ENCODE results near the gene UBE2L3. TPM values are rescaled to one million over a fixed set of nuclear protein-coding genes. Genes with fewer than 3 reads are reported as not detected.
"Not testable (repeated sequence)": the region's sequence is repeated elsewhere in the genome, so short reads cannot be mapped to it uniquely, and the experiment has no call there.

The UBE2L3 gene
- total and polyA plus RNA-seq, 2 experiments from 2014 or later: 86.3 to 136 TPM

DNA sequence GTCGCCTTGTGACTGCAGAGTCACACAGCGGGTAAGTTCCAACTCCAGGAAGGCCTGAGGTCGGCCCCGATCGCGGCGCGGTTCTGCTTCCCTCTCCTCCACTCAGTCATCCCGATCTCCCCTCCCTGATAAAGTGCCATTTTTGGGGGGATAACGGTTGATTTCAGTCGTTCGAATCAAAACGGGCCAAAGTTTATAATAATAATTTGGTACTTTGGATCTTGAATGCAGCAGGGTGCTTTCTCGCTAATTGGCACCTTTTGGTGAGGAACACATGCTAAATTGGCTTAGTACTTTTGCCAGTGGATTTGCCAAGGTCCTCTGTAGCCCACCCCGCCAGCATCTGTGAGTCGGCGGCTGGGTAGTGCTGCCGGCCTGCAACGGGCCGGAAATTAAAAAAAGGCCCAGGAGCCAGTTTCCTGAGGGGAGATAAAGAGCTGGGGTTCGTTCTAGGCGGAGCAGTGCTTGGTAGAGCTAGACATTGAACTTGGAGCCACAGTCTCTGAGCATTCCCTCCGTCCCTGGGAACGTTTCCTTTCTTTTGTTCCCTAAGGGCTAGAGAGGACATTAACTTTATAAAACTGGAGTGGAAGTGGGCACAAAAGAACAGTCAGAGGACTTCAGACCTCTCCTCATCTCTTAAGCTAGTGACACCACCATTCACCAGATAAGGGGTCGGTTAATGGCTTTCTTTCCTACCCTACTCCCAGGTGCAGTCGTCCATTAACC, 997 bp downstream of the UBE2L3 start:
- peaks cover 3% of the 10 kb centered on the region; the same call in 1 of the 2 replicates for H3K36me3 ChIP-seq (ENCODE audit: insufficient read depth)
- H3K27me3 ChIP-seq (ENCODE audit: insufficient read depth): no peaks in the 10 kb centered on the region
- H3K27ac Mint-ChIP-seq: peak overlapping the region; percentile 96
- peak; percentile 50 for DNase-seq (ENCODE audit: low spot score)
- peaks cover 59% of the 10 kb centered on the region for H3K79me2 ChIP-seq (replicated peaks; ENCODE audit: insufficient read depth)
- H3K9me2 ChIP-seq (ENCODE audit: insufficient read depth): no peaks in the 10 kb centered on the region
- 0 out of 2 replicates have a peak, but pooled peaks cover 3% of the 10 kb centered on the region for H3F3A ChIP-seq (replicated peaks; ENCODE audit: low read depth)
- ATAC-seq: peak; percentile 20
- H4K20me1 ChIP-seq (replicated peaks; ENCODE audit: insufficient read depth): peaks cover 51% of the 10 kb centered on the region
- peaks cover 32% of the 10 kb centered on the region for H3K4me1 Mint-ChIP-seq
- H3K27me3 Mint-ChIP-seq (ENCODE audit: insufficient read depth, low read depth, poor library complexity): peaks cover 11% of the 10 kb centered on the region
- peak overlapping the region; percentile 96 for H3K4me3 Mint-ChIP-seq
- H3K36me3 Mint-ChIP-seq (ENCODE audit: low read depth): peaks cover 8% of the 10 kb centered on the region; the same call in 2 of the 3 replicates
- peak overlapping the region; percentile 93 for H3K4me2 ChIP-seq
- 0 out of 2 replicates have a peak overlapping the region, but pooled peaks have one; percentile 66 for H3K27ac ChIP-seq (ENCODE audit: low read depth)
- no peaks in the 10 kb centered on the region; the same call in 2 of the 3 replicates for H3K9me3 Mint-ChIP-seq
- H3K4me3 ChIP-seq: peak overlapping the region; percentile 83
- peaks cover 32% of the 10 kb centered on the region for H3K4me1 ChIP-seq (ENCODE audit: insufficient read depth)
- no peak overlapping the region for H2AFZ ChIP-seq
- TF ChIP-seq REST (IDR thresholded peaks at IDR 0.05; ENCODE audit: unreplicated experiment): no peak
- TF ChIP-seq POLR2AphosphoS5 (IDR thresholded peaks at IDR 0.05; ENCODE audit: low read depth): peak; percentile 35; the same call in 1 of the 2 replicates

GRCh38 chr22:21569076-21569427, 1.5 kb downstream of the UBE2L3 start:
- H2AFZ ChIP-seq; H3K36me3 Mint-ChIP-seq (ENCODE audit: low read depth); H3K27ac ChIP-seq (ENCODE audit: low read depth); H3K27me3 ChIP-seq (ENCODE audit: insufficient read depth); H3K9me3 Mint-ChIP-seq; H3K9me2 ChIP-seq (ENCODE audit: insufficient read depth); H3K36me3 ChIP-seq (ENCODE audit: insufficient read depth); ATAC-seq; H3F3A ChIP-seq (replicated peaks; ENCODE audit: low read depth); DNase-seq (ENCODE audit: low spot score): not testable (repeated sequence)
- Mint-ChIP-seq H3K27ac (0 out of 2 replicates have a peak overlapping the region, but pooled peaks have one; percentile 96), H3K4me1 (peaks cover 32% of the 10 kb centered on the region), H3K27me3 (ENCODE audit: insufficient read depth, low read depth, poor library complexity) (peaks cover 11% of the 10 kb centered on the region), H3K4me3 (peak overlapping the region; percentile 96)
- Histone ChIP-seq H3K4me1 (ENCODE audit: insufficient read depth) (peaks cover 32% of the 10 kb centered on the region), H4K20me1 (replicated peaks; ENCODE audit: insufficient read depth) (peaks cover 56% of the 10 kb centered on the region), H3K79me2 (replicated peaks; ENCODE audit: insufficient read depth) (peaks cover 65% of the 10 kb centered on the region), H3K4me3 (peak overlapping the region; percentile 83), H3K4me2 (peak overlapping the region; percentile 93)

- no peak overlapping the region for H3K27ac Mint-ChIP-seq
- no peak for ATAC-seq
Observed at GRCh38 chr22:21569459-21570170, 2.1 kb downstream of the UBE2L3 start.

More at GRCh38 chr22:21569459-21570170, 2.1 kb downstream of the UBE2L3 start:
- Mint-ChIP-seq H3K27me3 (ENCODE audit: insufficient read depth, low read depth, poor library complexity) (peaks cover 14% of the 10 kb centered on the region), H3K9me3 (no peaks in the 10 kb centered on the region; the same call in 2 of the 3 replicates), H3K4me3 (peak overlapping the region; percentile 96), H3K4me1 (peaks cover 34% of the 10 kb centered on the region), H3K36me3 (ENCODE audit: low read depth) (peaks cover 8% of the 10 kb centered on the region; the same call in 2 of the 3 replicates)
- DNase-seq (ENCODE audit: low spot score): no peak
- Histone ChIP-seq H3K4me2 (peak overlapping the region; percentile 93), H3K79me2 (replicated peaks; ENCODE audit: insufficient read depth) (peaks cover 70% of the 10 kb centered on the region), H3K4me3 (peak overlapping the region; percentile 83), H2AFZ (no peak overlapping the region), H3K27ac (ENCODE audit: low read depth) (no peak overlapping the region), H3K36me3 (ENCODE audit: insufficient read depth) (peaks cover 3% of the 10 kb centered on the region; the same call in 1 of the 2 replicates), H3K9me2 (ENCODE audit: insufficient read depth) (no peaks in the 10 kb centered on the region), H4K20me1 (replicated peaks; ENCODE audit: insufficient read depth) (peaks cover 62% of the 10 kb centered on the region), H3F3A (replicated peaks; ENCODE audit: low read depth) (0 out of 2 replicates have a peak, but pooled peaks cover 3% of the 10 kb centered on the region), H3K4me1 (ENCODE audit: insufficient read depth) (peaks cover 32% of the 10 kb centered on the region), H3K27me3 (ENCODE audit: insufficient read depth) (no peaks in the 10 kb centered on the region)
- TF ChIP-seq NANOG (IDR thresholded peaks at IDR 0.05; ENCODE audit: borderline replicate concordance): no peak
- TF ChIP-seq ZNF114 (CRISPR knock-in tag; IDR thresholded peaks at IDR 0.05): no peak
- TF ChIP-seq STAT1 (IDR thresholded peaks at IDR 0.05; ENCODE audit: unreplicated experiment): no peak
